CD4-positive, alpha-beta memory T cell (primary cell): ENCODE measurements around the gene TTC39C. TPM values are rescaled to one million over a fixed set of nuclear protein-coding genes. Genes with fewer than 3 reads are reported as not detected.

ENCODE experiments used
- CTCF ChIA-PET: fragments of 350-600 bp; sonication (Branson Sonifier 250); formaldehyde crosslinking; loops from one replicate; lab custom pipeline; 2021; ENCODE audit warnings: inconsistent platforms; ENCODE audit not compliant: partially characterized antibody; lab: Charles Lee
- POLR2A ChIA-PET: fragments of 350-600 bp; sonication (Branson Sonifier 250); formaldehyde crosslinking; loops from one replicate; lab custom pipeline; 2021; ENCODE audit not compliant: partially characterized antibody; lab: Charles Lee
- DNase-seq, 5 donors: peaks; one replicate each; pipeline versions ENCODE4 v3.0.0 to v3.0.0-alpha.2; 2020 to 2022; ENCODE audit warnings: mixed read lengths in 1 of 5
- H3K27ac ChIP-seq: one replicate; pipeline ENCODE4 v1.7.0; 2013; ENCODE audit warnings: low read depth, low read length
- H3K27me3 ChIP-seq: 2 replicates; pipeline ENCODE4 v1.7.0; 2013; ENCODE audit warnings: mild to moderate bottlenecking, low read length, moderate library complexity; ENCODE audit not compliant: insufficient read depth
- H3K36me3 ChIP-seq: 2 replicates; pipeline ENCODE4 v1.7.0; 2013; ENCODE audit warnings: mild to moderate bottlenecking, low read length, moderate library complexity; ENCODE audit not compliant: insufficient read depth
- H3K4me1 ChIP-seq: 2 replicates; pipeline ENCODE4 v1.7.0; 2013; ENCODE audit warnings: mild to moderate bottlenecking, low read length, moderate library complexity; ENCODE audit not compliant: insufficient read depth
- H3K4me3 ChIP-seq, 2 donors: one replicate each; pipeline ENCODE4 v1.7.0; 2013; ENCODE audit warnings: low read length in 2 of 2, mild to moderate bottlenecking in 1 of 2
- H3K9me3 ChIP-seq, 2 donors: one replicate each; pipeline ENCODE4 v1.7.0; 2013; ENCODE audit warnings: low read length in 2 of 2, control low read depth in 1 of 2; ENCODE audit not compliant: control insufficient read depth in 1 of 2
- H3K27ac Mint-ChIP-seq, 7 donors: one replicate each; pipeline ENCODE4 v1.8.0; 2020 to 2021; ENCODE audit warnings: mixed read lengths in 7 of 7, mild to moderate bottlenecking in 6 of 7, inconsistent platforms in 3 of 7, moderate library complexity in 3 of 7
- H3K27me3 Mint-ChIP-seq, 2 donors: one replicate each; pipeline ENCODE4 v1.8.0; 2020 to 2021; ENCODE audit warnings: mixed read lengths in 2 of 2
- H3K36me3 Mint-ChIP-seq, 2 donors: one replicate each; pipeline ENCODE4 v1.8.0; 2020 to 2021; ENCODE audit warnings: mixed read lengths in 2 of 2, inconsistent platforms in 1 of 2, mild to moderate bottlenecking in 1 of 2
- H3K4me1 Mint-ChIP-seq, 4 donors: one replicate each; pipeline ENCODE4 v1.8.0; 2020 to 2021; ENCODE audit warnings: mixed read lengths in 4 of 4, mild to moderate bottlenecking in 1 of 4
- H3K4me3 Mint-ChIP-seq, 8 donors: one replicate each; pipeline ENCODE4 v1.8.0; 2020 to 2021; ENCODE audit warnings: mixed read lengths in 8 of 8, mild to moderate bottlenecking in 7 of 8, moderate library complexity in 6 of 8, inconsistent platforms in 3 of 8
- H3K9me3 Mint-ChIP-seq, 8 donors: one replicate each; pipeline ENCODE4 v1.8.0; 2020 to 2021; ENCODE audit warnings: mixed read lengths in 8 of 8, mild to moderate bottlenecking in 5 of 8, inconsistent platforms in 3 of 8, moderate library complexity in 1 of 8
- intact Hi-C: fragments of 100-400 bp; cut with micrococcal nuclease; formaldehyde crosslinking; loops from one replicate; pipeline ENCODE4 v1.15.1; 2023
- polyA plus RNA-seq, 2 donors: library from polyadenylated mRNA; unstranded; fragments of 300-500 nt; fragmentation: Illumina TruSeq; gene quantifications; one replicate each; pipeline ENCODE4 v1.2.3, GENCODE V29; 2021
- total RNA-seq, 2 experiments: library from RNA; stranded (reverse); gene quantifications; one replicate each; pipeline ENCODE4 v1.2.3, GENCODE V29; 2021

Gene TTC39C
- total and polyA plus RNA-seq, 4 experiments from 2014 or later: 134 to 180 (median 167) TPM

DNA sequence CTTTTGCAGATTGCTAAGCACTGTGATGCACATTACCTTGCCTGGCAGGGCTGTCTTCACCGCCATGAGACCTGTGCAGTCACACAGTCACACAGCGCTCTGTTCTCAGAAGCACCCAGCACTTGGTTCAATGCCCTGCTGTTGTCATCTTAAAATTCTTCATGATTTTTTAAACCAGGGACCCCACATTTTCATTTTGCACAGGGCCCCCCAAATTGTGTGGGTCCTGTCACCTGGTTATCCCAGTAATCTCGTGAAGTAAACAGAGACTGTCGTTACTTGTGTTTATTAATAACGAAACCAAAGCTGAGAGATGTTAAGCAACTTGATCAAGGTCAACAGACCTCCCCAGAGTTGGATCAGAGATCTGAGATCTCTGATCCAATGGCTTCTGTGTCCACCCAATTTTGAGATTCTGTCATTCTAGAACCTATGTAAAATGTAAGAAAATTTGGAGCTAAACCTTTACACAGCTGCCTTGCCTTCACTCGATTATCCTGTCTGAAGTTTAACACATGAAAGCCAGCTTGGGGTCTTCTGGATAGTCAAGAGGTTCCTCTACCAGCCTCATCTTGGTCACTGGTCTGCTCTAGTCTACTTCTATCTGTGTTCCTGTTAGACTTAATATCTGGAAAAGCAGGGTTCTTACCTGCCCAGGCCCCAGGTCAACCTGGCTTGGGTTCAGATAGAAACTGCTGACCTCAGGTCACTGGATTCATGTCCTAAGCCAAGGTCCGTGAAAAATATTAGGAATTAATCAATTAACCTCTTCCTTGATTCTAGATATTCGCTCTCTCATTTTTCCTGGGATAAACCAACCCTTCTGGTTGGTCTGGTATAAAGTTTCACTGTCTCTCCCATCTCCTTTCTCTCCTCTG, 13.7 kb upstream of the TTC39C start:
- H3K9me3 Mint-ChIP-seq: no peaks in the 10 kb centered on the region
- H3K27ac Mint-ChIP-seq: peak overlapping the region; percentile 86 to 99 (median 96)
- ChIA-PET CTCF (interaction anchor here (1.1 to 7.0 kb wide), 7 partner anchors 8 to 82 kb away, joined by 3 to 80 read pairs (median 5); no protein-coding TSS in a partner anchor), POLR2A (interaction anchor here (0.8 to 7.9 kb wide), 12 partner anchors 8 to 82 kb away, joined by 3 to 112 read pairs (median 6); partner anchors contain the start of gene TTC39C)
- H3K27me3 ChIP-seq: no peaks in the 10 kb centered on the region
- H3K27me3 Mint-ChIP-seq: no peaks in the 10 kb centered on the region
- intact Hi-C loops: loop anchor here (1.0 to 2.0 kb wide), 3 partner anchors 9 to 82 kb away; no protein-coding TSS in a partner anchor
- H3K36me3 Mint-ChIP-seq: peaks cover 9 to 11% of the 10 kb centered on the region in 2 donors
- peak overlapping the region; percentile 69 to 94 (median 86) for H3K4me3 Mint-ChIP-seq
- H3K27ac ChIP-seq: peak overlapping the region; percentile 74
- no peaks in the 10 kb centered on the region for H3K9me3 ChIP-seq
- peaks cover 98% of the 10 kb centered on the region for H3K4me1 ChIP-seq
- peaks cover 5% of the 10 kb centered on the region for H3K36me3 ChIP-seq
- peaks cover 59 to 87% (median 73%) of the 10 kb centered on the region in 4 donors for H3K4me1 Mint-ChIP-seq
- peak overlapping the region; percentile 30 to 42 for H3K4me3 ChIP-seq
- peak in 4 of 5 donors; percentile 40 to 67 (median 48) for DNase-seq

DNA sequence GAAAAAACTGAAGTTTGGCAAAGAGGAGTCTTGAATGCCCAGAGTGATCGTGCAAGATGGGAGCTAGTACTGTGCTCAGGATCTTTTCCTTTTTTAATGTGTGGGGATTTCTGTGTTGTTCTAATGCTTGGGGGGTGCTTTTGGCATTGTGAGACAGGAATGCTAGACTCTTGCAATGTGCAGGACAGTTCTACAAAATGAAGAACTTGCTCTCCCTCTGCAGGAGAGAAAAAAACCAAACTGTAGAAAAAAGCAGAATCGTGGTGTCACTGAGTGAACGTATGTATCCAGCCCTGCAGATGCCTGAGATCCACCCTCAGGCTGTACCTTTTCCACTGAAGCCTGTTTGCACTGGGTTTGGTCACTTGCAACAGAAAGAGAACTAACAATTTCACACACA, 12.1 kb upstream of the TTC39C start:
- intact Hi-C loops: loop anchor here (1.0 kb wide), 1 partner anchor 38 kb away; no protein-coding TSS in a partner anchor
- ChIA-PET POLR2A (interaction anchor here (1.7 to 7.9 kb wide), 4 partner anchors 9 to 33 kb away, joined by 5 to 112 read pairs (median 18); no protein-coding TSS in a partner anchor), CTCF (interaction anchor here (1.4 to 7.0 kb wide), 2 partner anchors 34 to 116 kb away, joined by 3 to 80 read pairs; no protein-coding TSS in a partner anchor)
- Histone ChIP-seq H3K27ac (peak overlapping the region; percentile 74), H3K9me3 (no peaks in the 10 kb centered on the region), H3K36me3 (no peaks in the 10 kb centered on the region), H3K4me1 (peaks cover 98% of the 10 kb centered on the region), H3K27me3 (no peaks in the 10 kb centered on the region), H3K4me3 (no peak overlapping the region)
- H3K4me3 Mint-ChIP-seq: peak overlapping the region in 7 of 8 donors; percentile 37 to 80 (median 68)
- H3K27ac Mint-ChIP-seq: peak overlapping the region; percentile 86 to 99 (median 91)
- peaks cover 6 to 8% of the 10 kb centered on the region in 2 donors for H3K36me3 Mint-ChIP-seq
- peaks cover 60 to 87% (median 71%) of the 10 kb centered on the region in 4 donors for H3K4me1 Mint-ChIP-seq
- H3K27me3 Mint-ChIP-seq: no peaks in the 10 kb centered on the region
- no peaks in the 10 kb centered on the region for H3K9me3 Mint-ChIP-seq
- no peak for DNase-seq

DNA sequence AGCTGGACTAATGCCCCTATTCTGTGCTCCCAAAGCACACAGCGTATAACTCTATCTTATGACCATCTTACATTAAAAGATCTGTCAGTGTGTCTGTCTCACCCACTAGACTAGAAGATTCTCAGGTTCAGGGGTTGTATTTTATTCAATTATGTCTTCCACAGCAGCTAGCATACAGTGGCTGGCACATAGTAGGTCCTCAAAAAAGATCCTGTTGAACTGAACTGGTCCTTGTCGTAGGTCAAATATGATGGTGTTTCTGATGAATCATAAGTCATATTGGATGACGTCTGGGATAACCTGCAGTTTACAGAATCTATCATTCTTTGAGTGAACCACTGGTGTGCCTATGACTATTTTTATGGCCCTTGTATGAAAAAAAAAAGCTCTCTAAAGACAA, 11.3 kb upstream of the TTC39C start:
- CTCF ChIA-PET: interaction anchor here (1.1 to 7.0 kb wide), 4 partner anchors 35 to 381 kb away, joined by 3 to 80 read pairs (median 4); no protein-coding TSS in a partner anchor
- Mint-ChIP-seq H3K27me3 (no peaks in the 10 kb centered on the region), H3K9me3 (no peaks in the 10 kb centered on the region), H3K4me3 (peak overlapping the region in 6 of 8 donors; percentile 25 to 75 (median 66)), H3K4me1 (peaks cover 62 to 89% (median 76%) of the 10 kb centered on the region in 4 donors), H3K27ac (peak overlapping the region; percentile 86 to 99 (median 90)), H3K36me3 (peaks cover 6 to 8% of the 10 kb centered on the region in 2 donors)
- Histone ChIP-seq H3K27me3 (no peaks in the 10 kb centered on the region), H3K27ac (peak overlapping the region; percentile 35), H3K4me1 (peaks cover 98% of the 10 kb centered on the region), H3K9me3 (no peaks in the 10 kb centered on the region), H3K36me3 (no peaks in the 10 kb centered on the region), H3K4me3 (no peak overlapping the region)
- no peak for DNase-seq
- intact Hi-C loops: no loop called here
- POLR2A ChIA-PET: interaction anchor here (0.6 to 7.9 kb wide), 7 partner anchors 9 to 68 kb away, joined by 3 to 112 read pairs (median 5); no protein-coding TSS in a partner anchor

DNA sequence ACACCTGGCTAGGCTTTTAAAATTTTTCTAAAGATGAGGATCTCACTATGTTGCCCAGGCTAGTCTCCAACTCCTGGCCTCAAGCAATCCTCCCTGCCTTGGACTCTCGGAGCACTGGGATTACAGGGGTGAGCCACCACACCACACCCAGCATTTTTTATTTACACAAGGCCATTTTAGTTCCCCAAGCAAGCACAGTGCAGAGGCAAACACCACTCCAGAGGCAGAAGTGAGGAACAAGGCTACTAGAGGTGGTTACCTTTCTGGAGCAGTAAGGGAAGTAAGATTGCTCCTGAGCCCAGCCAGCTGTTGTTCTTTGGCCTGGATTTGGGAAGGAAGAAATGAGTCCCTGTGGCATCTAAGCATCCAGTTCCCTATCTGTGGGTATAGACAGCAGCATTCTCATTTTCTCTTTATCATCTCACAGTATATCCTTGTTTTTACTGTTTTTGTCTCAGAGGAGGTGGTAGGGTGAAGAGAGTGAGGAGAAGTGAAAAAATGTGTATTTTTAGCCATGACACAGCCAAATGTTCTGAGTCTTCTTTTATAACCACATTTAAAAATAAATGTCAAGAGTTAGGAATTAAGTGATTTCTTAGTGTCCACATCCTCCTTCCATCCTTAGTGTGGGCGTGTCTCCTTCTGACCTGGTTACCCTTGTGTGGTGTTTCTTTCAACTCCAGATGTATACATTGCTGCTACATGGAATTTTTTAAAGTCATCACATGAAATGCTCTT, 10.5 kb upstream of the TTC39C start:
- H3K4me1 Mint-ChIP-seq: peaks cover 63 to 91% (median 77%) of the 10 kb centered on the region in 4 donors

DNA sequence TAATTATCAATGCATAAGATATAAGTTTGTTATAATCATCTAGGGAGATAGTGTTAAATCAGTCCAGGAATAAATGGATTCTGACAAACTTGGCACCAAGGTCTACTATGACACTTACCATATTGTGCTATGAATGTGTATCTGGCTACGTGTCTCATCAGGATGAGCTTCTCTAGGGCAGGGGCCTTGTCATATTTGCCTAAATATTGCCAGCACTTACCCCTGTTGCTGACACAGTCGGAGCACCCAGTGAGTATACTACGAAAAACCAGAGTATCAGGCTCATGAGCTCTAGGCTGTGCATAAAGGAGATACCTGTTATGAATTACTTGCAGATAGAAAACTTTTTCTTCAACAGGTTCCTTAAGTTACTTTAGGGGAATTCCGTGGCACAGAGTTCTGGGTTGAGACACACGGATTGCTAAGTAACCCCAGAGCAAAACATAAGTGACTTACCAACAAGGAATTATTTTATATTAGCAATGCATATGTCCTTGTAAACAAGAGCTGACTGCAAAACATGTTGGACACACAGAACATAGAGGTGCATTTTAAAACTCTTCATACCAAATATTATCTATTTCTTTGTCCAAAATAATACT, 7.7 kb upstream of the TTC39C start:
- H3K4me1 Mint-ChIP-seq: peaks cover 62 to 92% (median 78%) of the 10 kb centered on the region in 4 donors
- intact Hi-C loops: no loop called here
- no peak overlapping the region for H3K4me3 ChIP-seq
- no peaks in the 10 kb centered on the region for H3K36me3 ChIP-seq
- ChIA-PET POLR2A (interaction anchor here (1.0 to 15.2 kb wide), 4 partner anchors 8 to 33 kb away, joined by 3 to 241 read pairs (median 5); no protein-coding TSS in a partner anchor), CTCF (interaction anchor here (0.7 to 5.9 kb wide), 7 partner anchors 11 to 87 kb away, joined by 3 to 39 read pairs (median 4); no protein-coding TSS in a partner anchor)
- H3K27ac ChIP-seq: no peak overlapping the region
- peak in 2 of 5 donors; percentile 41 to 55 for DNase-seq
- no peaks in the 10 kb centered on the region for H3K9me3 ChIP-seq
- no peaks in the 10 kb centered on the region for H3K27me3 Mint-ChIP-seq
- H3K27me3 ChIP-seq: no peaks in the 10 kb centered on the region
- H3K27ac Mint-ChIP-seq: peak overlapping the region; percentile 58 to 86 (median 79)
- H3K9me3 Mint-ChIP-seq: no peaks in the 10 kb centered on the region
- H3K4me1 ChIP-seq: peaks cover 99% of the 10 kb centered on the region
- H3K36me3 Mint-ChIP-seq: peaks cover 2 to 8% of the 10 kb centered on the region in 2 donors
- peak overlapping the region in 4 of 8 donors; percentile 10 to 53 (median 48) for H3K4me3 Mint-ChIP-seq

More for the DNA sequence above, 10.5 kb upstream of the TTC39C start:
- no peaks in the 10 kb centered on the region for H3K27me3 Mint-ChIP-seq
- H3K9me3 Mint-ChIP-seq: no peaks in the 10 kb centered on the region
- no peak for DNase-seq
- Histone ChIP-seq H3K9me3 (no peaks in the 10 kb centered on the region), H3K4me3 (no peak overlapping the region), H3K27ac (peak overlapping the region; percentile 35), H3K36me3 (no peaks in the 10 kb centered on the region), H3K4me1 (peaks cover 99% of the 10 kb centered on the region), H3K27me3 (no peaks in the 10 kb centered on the region)
- H3K36me3 Mint-ChIP-seq: peaks cover 6 to 8% of the 10 kb centered on the region in 2 donors
- POLR2A ChIA-PET: interaction anchor here (0.6 to 7.9 kb wide), 7 partner anchors 8 to 68 kb away, joined by 3 to 112 read pairs (median 5); no protein-coding TSS in a partner anchor
- H3K27ac Mint-ChIP-seq: peak overlapping the region; percentile 82 to 99 (median 90)
- CTCF ChIA-PET: interaction anchor here (1.1 to 7.0 kb wide), 4 partner anchors 36 to 382 kb away, joined by 3 to 80 read pairs (median 4); no protein-coding TSS in a partner anchor
- intact Hi-C loops: no loop called here
- H3K4me3 Mint-ChIP-seq: peak overlapping the region in 6 of 8 donors; percentile 19 to 67 (median 54)

DNA sequence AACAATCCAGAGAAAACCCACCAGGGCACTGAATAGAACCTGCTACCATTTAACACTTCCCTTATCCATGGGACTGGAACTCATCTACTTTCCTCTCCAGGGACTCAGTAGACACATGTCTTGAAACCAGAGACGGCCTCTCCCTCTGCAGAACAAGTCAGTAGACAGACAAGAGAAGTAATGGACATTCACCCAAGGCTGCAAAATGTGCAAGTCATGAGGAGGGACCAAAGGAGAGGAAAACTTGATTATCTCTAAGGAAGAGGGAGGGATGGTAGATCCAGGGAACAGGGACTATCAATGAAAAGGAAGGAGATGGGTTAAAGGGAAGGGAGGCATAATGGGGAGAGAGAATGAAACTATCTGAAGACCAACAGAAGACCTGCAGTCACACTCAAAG, 5.3 kb upstream of the TTC39C start:
- no peak for DNase-seq
- peak overlapping the region in 7 of 8 donors; percentile 63 to 89 (median 72) for H3K4me3 Mint-ChIP-seq
- Histone ChIP-seq H3K9me3 (no peaks in the 10 kb centered on the region), H3K36me3 (no peaks in the 10 kb centered on the region), H3K4me3 (no peak overlapping the region), H3K27ac (peak overlapping the region; percentile 72), H3K4me1 (peaks cover 97% of the 10 kb centered on the region), H3K27me3 (no peaks in the 10 kb centered on the region)
- peak overlapping the region; percentile 89 to 99 (median 97) for H3K27ac Mint-ChIP-seq
- ChIA-PET POLR2A (interaction anchor here (3.0 to 15.2 kb wide), 4 partner anchors 8 to 35 kb away, joined by 22 to 241 read pairs (median 88); no protein-coding TSS in a partner anchor), CTCF (interaction anchor here (0.7 to 5.9 kb wide), 6 partner anchors 11 to 109 kb away, joined by 3 to 39 read pairs (median 6); no protein-coding TSS in a partner anchor)
- H3K27me3 Mint-ChIP-seq: no peaks in the 10 kb centered on the region
- intact Hi-C loops: loop anchor here (1.0 to 2.0 kb wide), 3 partner anchors 15 to 386 kb away; no protein-coding TSS in a partner anchor
- H3K9me3 Mint-ChIP-seq: no peaks in the 10 kb centered on the region
- no peaks in the 10 kb centered on the region for H3K36me3 Mint-ChIP-seq
- peaks cover 57 to 81% (median 72%) of the 10 kb centered on the region in 4 donors for H3K4me1 Mint-ChIP-seq
